ENCODE results near the gene OR9G1. TPM values are rescaled to one million over a fixed set of nuclear protein-coding genes. Genes with fewer than 3 reads are reported as not detected.

Gene OR9G1
- not detected in 2 replicates for total RNA-seq

GRCh38 chr11:56698795-56699194 is at the start of gene OR9G1:
TSS of gene OR9G1 (plus strand) at chr11:56699095. CDS start at chr11:56700388, 1,293 bp downstream.

DNA sequence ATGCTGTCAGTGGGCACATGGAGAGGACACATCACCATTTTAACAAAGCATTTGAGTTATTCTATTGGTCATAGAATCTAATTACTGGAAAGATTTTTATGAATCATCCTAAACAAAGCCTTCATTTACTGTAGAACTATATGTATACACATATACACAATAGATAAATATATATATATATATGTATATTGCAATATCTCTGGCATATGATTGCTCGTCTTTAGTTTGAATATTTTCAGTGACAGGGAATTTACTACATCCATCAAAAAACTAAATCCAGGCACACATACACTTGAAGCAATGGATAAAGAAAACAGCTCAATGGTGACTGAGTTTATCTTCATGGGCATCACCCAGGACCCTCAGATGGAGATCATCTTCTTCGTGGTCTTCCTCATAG is 35.5 kb upstream of the OR9G1 start, which contains the start of gene OR5AR1:
Gene OR5AR1, plus strand, starts transcription at position 301 of the 400 bp plus-strand sequence. Its CDS starts 0 bp downstream, at position 301.

GRCh38 chr11:56748597-56748996 is 49.7 kb downstream of the OR9G1 start, which contains the start of gene OR9G4:
TSS of gene OR9G4 (minus strand) at chr11:56748697. CDS start at chr11:56743766, 4,931 bp downstream.

Other genes starting within 250 kb of the OR9G1 start
- gene OR5M3, start 225.7 kb upstream of the OR9G1 start, total RNA-seq, result not detected in 2 replicates
- not detected in 2 replicates for gene OR5M8, start 207.7 kb upstream of the OR9G1 start, total RNA-seq
- gene OR5M11, start 155.8 kb upstream of the OR9G1 start, total RNA-seq, result not detected in 2 replicates
- gene OR5M10, start 121.4 kb upstream of the OR9G1 start, total RNA-seq, result not detected in 2 replicates
- gene OR5M1, start 84.2 kb upstream of the OR9G1 start, total RNA-seq, result not detected in 2 replicates
- gene OR5AP2, start 56.7 kb upstream of the OR9G1 start, total RNA-seq, result not detected in 2 replicates
- gene OR5AR1, start 35.4 kb upstream of the OR9G1 start, total RNA-seq, result not detected in 2 replicates
- gene OR9G4, start 49.6 kb downstream of the OR9G1 start, total RNA-seq, result not detected in 2 replicates